ENCODE data around the gene FASN.
"Not testable (repeated sequence)": the region's sequence is repeated elsewhere in the genome, so short reads cannot be mapped to it uniquely, and the experiment has no call there.

FASN gene

GRCh38 chr17:82098169-82098938, at the start of gene FASN:
TSS of gene FASN (minus strand) at chr17:82098236. CDS start at chr17:82096445, 1,791 bp downstream.
- peaks cover 0 to 24% of the 10 kb centered on the region in 2 donors for H3K36me3 ChIP-seq (ENCODE audit: control insufficient read depth in 1 of 2, insufficient read depth in 2 of 2, low read length in 2 of 2)
- H3K4me1 ChIP-seq (ENCODE audit: control insufficient read depth in 1 of 2, insufficient read depth in 2 of 2, low read length in 2 of 2): peaks cover 27 to 28% of the 10 kb centered on the region in 2 donors
- H3K9ac ChIP-seq (ENCODE audit: low read depth in 1 of 2, low read length in 2 of 2): peak within 1 kb of the TSS; percentile 68 to 76

DNA sequence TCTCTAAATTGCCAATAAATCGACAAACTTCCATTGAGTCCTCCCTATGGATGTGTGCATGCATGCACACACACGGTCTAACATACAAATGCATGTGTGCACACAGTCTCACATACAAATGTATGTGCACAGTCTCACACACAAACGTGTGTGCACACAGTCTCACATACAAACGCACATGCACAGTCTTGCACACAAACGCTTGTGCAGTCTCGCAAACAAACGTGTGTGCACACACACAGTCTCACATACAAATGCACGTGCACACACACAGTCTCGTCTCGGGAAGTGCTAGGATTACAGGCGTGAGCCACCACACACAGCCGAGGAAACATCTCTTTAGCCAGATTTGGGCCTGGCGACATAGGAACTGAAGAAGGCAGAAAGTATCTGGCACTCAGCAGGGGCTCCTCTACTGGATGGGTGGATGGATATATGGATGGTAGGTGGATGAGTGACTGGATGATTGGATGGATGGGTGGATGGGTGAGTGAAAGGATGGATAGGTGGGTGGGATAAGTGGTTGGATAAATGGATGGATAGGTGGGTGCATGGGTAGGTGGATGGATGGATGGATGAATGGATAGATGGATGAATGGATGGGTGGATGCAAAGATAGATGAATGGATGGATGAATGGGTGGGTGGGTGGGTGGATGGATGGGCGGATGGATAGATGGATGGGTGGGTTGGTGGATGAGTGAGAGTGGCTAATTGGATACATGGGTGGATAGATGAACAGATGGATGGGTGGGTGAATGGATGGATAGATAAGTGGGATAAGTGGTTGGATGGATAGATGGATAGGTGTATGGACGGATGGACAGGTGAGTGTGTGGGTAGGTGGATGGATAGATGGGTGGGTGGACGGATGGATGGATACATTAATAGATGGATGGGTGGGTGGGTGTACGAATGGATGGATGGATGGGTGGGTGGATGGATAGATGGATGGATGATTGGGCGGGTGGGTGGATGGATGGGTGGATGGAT, 48.9 kb upstream of the FASN start:
- H3K27me3 ChIP-seq (ENCODE audit: control insufficient read depth in 1 of 2, insufficient read depth in 2 of 2, low read length in 2 of 2): no peaks in the 10 kb centered on the region
- no peak overlapping the region for H3K9ac ChIP-seq (ENCODE audit: low read depth in 1 of 2, low read length in 2 of 2)
- H3K9me3 ChIP-seq (ENCODE audit: control insufficient read depth in 1 of 2, low read length in 2 of 2): no peaks in the 10 kb centered on the region
- no peak overlapping the region for H3K27ac ChIP-seq (ENCODE audit: low read depth, low read length)
- H3K4me3 ChIP-seq (ENCODE audit: low read depth in 1 of 2, low read length in 2 of 2): no peak overlapping the region
- peaks cover 0 to 7% of the 10 kb centered on the region in 2 donors for H3K36me3 ChIP-seq (ENCODE audit: control insufficient read depth in 1 of 2, insufficient read depth in 2 of 2, low read length in 2 of 2)
- no peaks in the 10 kb centered on the region for H3K4me1 ChIP-seq (ENCODE audit: control insufficient read depth in 1 of 2, insufficient read depth in 2 of 2, low read length in 2 of 2)

More at GRCh38 chr17:82098169-82098938, at the start of gene FASN:
- H3K27ac ChIP-seq (ENCODE audit: low read depth, low read length): peak within 1 kb of the TSS; percentile 97
- no peaks in the 10 kb centered on the region for H3K27me3 ChIP-seq (ENCODE audit: control insufficient read depth in 1 of 2, insufficient read depth in 2 of 2, low read length in 2 of 2)
- H3K4me3 ChIP-seq (ENCODE audit: low read depth in 1 of 2, low read length in 2 of 2): peak within 1 kb of the TSS; percentile 63 to 77
- H3K9me3 ChIP-seq (ENCODE audit: control insufficient read depth in 1 of 2, low read length in 2 of 2): no peaks in the 10 kb centered on the region

- Histone ChIP-seq H3K9ac (ENCODE audit: low read depth in 1 of 2, low read length in 2 of 2) (no peak overlapping the region), H3K27ac (ENCODE audit: low read depth, low read length) (no peak overlapping the region), H3K4me3 (ENCODE audit: low read depth in 1 of 2, low read length in 2 of 2) (no peak overlapping the region), H3K9me3 (ENCODE audit: control insufficient read depth in 1 of 2, low read length in 2 of 2) (no peaks in the 10 kb centered on the region), H3K36me3 (ENCODE audit: control insufficient read depth in 1 of 2, insufficient read depth in 2 of 2, low read length in 2 of 2) (peaks cover 0 to 7% of the 10 kb centered on the region in 2 donors), H3K27me3 (ENCODE audit: control insufficient read depth in 1 of 2, insufficient read depth in 2 of 2, low read length in 2 of 2) (no peaks in the 10 kb centered on the region), H3K4me1 (ENCODE audit: control insufficient read depth in 1 of 2, insufficient read depth in 2 of 2, low read length in 2 of 2) (no peaks in the 10 kb centered on the region)
These were observed 47.6 kb upstream of the FASN start for GRCh38 chr17:82145550-82146155.

DNA sequence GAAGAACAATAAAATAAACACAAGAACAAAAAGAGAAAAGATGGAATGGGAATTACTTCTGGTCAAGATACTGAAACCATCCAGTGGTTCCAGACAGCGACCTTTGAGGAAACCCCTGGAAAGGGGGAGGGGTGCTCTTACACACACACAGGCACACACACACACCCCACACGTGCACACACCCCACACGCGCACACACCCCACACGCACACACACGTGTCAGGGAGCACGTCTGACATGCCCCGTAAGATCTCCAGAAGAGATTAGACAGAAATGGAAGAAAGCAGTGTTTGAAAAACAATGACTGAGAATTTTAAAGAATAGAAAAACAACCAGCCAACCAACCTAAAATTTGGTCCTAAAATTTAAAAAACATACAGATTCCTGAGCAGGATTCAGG, 45.3 kb upstream of the FASN start:
- no peak overlapping the region for H3K4me3 ChIP-seq (ENCODE audit: low read depth in 1 of 2, low read length in 2 of 2)
- no peaks in the 10 kb centered on the region for H3K27me3 ChIP-seq (ENCODE audit: control insufficient read depth in 1 of 2, insufficient read depth in 2 of 2, low read length in 2 of 2)
- H3K4me1 ChIP-seq (ENCODE audit: control insufficient read depth in 1 of 2, insufficient read depth in 2 of 2, low read length in 2 of 2): no peaks in the 10 kb centered on the region
- no peak overlapping the region for H3K27ac ChIP-seq (ENCODE audit: low read depth, low read length)
- H3K36me3 ChIP-seq (ENCODE audit: control insufficient read depth in 1 of 2, insufficient read depth in 2 of 2, low read length in 2 of 2): peaks cover 0 to 3% of the 10 kb centered on the region in 2 donors
- H3K9ac ChIP-seq (ENCODE audit: low read depth in 1 of 2, low read length in 2 of 2): no peak overlapping the region
- no peaks in the 10 kb centered on the region for H3K9me3 ChIP-seq (ENCODE audit: control insufficient read depth in 1 of 2, low read length in 2 of 2)

DNA sequence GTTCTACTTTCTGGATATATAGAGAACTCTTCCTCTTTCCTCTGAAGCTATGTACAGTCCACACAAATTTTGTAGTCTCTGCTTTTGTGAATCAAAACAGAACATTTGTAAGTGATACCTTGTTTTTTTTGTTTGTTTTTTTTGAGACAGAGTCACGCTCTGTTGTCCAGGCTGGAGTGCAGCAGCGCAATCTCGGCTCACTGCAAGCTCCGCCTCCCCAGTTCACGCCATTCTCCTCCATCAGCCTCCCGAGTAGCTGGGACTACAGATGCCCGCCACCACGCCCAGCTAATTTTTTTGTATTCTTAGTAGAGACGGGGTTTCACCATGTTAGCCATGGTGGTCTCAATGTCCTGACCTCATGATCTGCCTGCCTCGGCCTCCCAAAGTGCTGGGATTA, 41.9 kb upstream of the FASN start:
- not testable (repeated sequence) for H3K27me3 ChIP-seq (ENCODE audit: control insufficient read depth in 1 of 2, insufficient read depth in 2 of 2, low read length in 2 of 2); H3K4me1 ChIP-seq (ENCODE audit: control insufficient read depth in 1 of 2, insufficient read depth in 2 of 2, low read length in 2 of 2); H3K4me3 ChIP-seq (ENCODE audit: low read depth in 1 of 2, low read length in 2 of 2); H3K27ac ChIP-seq (ENCODE audit: low read depth, low read length); H3K36me3 ChIP-seq (ENCODE audit: control insufficient read depth in 1 of 2, insufficient read depth in 2 of 2, low read length in 2 of 2); H3K9me3 ChIP-seq (ENCODE audit: control insufficient read depth in 1 of 2, low read length in 2 of 2); H3K9ac ChIP-seq (ENCODE audit: low read depth in 1 of 2, low read length in 2 of 2)

DNA sequence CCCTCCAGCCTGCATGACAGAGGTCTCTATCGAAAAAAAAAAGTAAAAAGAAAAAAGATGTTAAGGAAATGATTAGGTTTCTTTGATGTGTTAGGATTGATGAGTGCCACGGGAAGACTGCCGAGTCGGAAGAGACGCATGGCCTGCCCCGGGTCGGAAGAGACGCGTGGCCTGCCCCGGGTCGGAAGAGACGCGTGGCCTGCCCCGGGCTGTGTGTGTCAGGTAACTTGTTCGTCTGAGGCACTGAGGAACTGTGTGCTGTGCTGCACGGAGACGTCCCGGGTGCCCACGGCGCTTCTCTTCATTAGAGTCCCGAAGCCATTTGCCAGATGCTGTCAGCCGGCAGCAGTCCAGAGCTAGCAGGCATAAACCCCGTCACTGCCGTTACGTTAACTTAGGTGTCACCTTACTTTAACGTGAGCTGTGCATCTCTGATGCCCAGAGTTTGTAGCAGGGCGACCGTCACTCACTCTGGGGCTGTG, 40.5 kb upstream of the FASN start:
- H3K4me3 ChIP-seq (ENCODE audit: low read depth in 1 of 2, low read length in 2 of 2): no peak overlapping the region
- no peaks in the 10 kb centered on the region for H3K9me3 ChIP-seq (ENCODE audit: control insufficient read depth in 1 of 2, low read length in 2 of 2)
- no peak overlapping the region for H3K9ac ChIP-seq (ENCODE audit: low read depth in 1 of 2, low read length in 2 of 2)
- no peaks in the 10 kb centered on the region for H3K4me1 ChIP-seq (ENCODE audit: control insufficient read depth in 1 of 2, insufficient read depth in 2 of 2, low read length in 2 of 2)
- no peaks in the 10 kb centered on the region for H3K36me3 ChIP-seq (ENCODE audit: control insufficient read depth in 1 of 2, insufficient read depth in 2 of 2, low read length in 2 of 2)
- H3K27ac ChIP-seq (ENCODE audit: low read depth, low read length): no peak overlapping the region
- H3K27me3 ChIP-seq (ENCODE audit: control insufficient read depth in 1 of 2, insufficient read depth in 2 of 2, low read length in 2 of 2): no peaks in the 10 kb centered on the region

DNA sequence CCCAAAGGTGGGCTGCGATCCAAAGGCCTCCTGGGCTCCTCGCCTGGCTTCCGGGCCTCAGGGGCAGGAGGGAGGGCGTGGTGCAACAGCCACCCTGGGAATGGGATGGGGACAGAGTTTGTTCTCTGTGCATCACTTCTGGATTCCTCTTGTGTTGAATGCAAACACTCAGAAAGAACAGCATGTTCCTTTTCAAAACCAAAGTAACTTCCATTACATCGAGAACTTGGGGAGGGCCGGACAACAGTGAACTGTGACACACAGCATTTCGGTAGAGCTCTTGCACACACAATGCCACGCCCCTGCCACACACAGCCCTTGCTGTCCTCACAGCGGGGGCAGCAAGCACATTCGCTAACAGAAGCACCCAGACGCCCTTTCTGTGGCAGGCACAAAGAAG, 36.1 kb upstream of the FASN start:
- Histone ChIP-seq H3K9ac (ENCODE audit: low read depth in 1 of 2, low read length in 2 of 2) (no peak overlapping the region), H3K27me3 (ENCODE audit: control insufficient read depth in 1 of 2, insufficient read depth in 2 of 2, low read length in 2 of 2) (no peaks in the 10 kb centered on the region), H3K9me3 (ENCODE audit: control insufficient read depth in 1 of 2, low read length in 2 of 2) (no peaks in the 10 kb centered on the region), H3K4me1 (ENCODE audit: control insufficient read depth in 1 of 2, insufficient read depth in 2 of 2, low read length in 2 of 2) (no peaks in the 10 kb centered on the region), H3K4me3 (ENCODE audit: low read depth in 1 of 2, low read length in 2 of 2) (no peak overlapping the region), H3K27ac (ENCODE audit: low read depth, low read length) (no peak overlapping the region), H3K36me3 (ENCODE audit: control insufficient read depth in 1 of 2, insufficient read depth in 2 of 2, low read length in 2 of 2) (no peaks in the 10 kb centered on the region)

- H3K36me3 ChIP-seq (ENCODE audit: control insufficient read depth in 1 of 2, insufficient read depth in 2 of 2, low read length in 2 of 2); H3K9me3 ChIP-seq (ENCODE audit: control insufficient read depth in 1 of 2, low read length in 2 of 2); H3K27me3 ChIP-seq (ENCODE audit: control insufficient read depth in 1 of 2, insufficient read depth in 2 of 2, low read length in 2 of 2); H3K4me3 ChIP-seq (ENCODE audit: low read depth in 1 of 2, low read length in 2 of 2); H3K27ac ChIP-seq (ENCODE audit: low read depth, low read length); H3K9ac ChIP-seq (ENCODE audit: low read depth in 1 of 2, low read length in 2 of 2); H3K4me1 ChIP-seq (ENCODE audit: control insufficient read depth in 1 of 2, insufficient read depth in 2 of 2, low read length in 2 of 2): not testable (repeated sequence)
These were observed 35.3 kb upstream of the FASN start for GRCh38 chr17:82133166-82133953.

- H3K9me3 ChIP-seq (ENCODE audit: control insufficient read depth in 1 of 2, low read length in 2 of 2): no peaks in the 10 kb centered on the region
- no peaks in the 10 kb centered on the region for H3K4me1 ChIP-seq (ENCODE audit: control insufficient read depth in 1 of 2, insufficient read depth in 2 of 2, low read length in 2 of 2)
- no peak overlapping the region for H3K4me3 ChIP-seq (ENCODE audit: low read depth in 1 of 2, low read length in 2 of 2)
- no peak overlapping the region for H3K9ac ChIP-seq (ENCODE audit: low read depth in 1 of 2, low read length in 2 of 2)
- H3K27me3 ChIP-seq (ENCODE audit: control insufficient read depth in 1 of 2, insufficient read depth in 2 of 2, low read length in 2 of 2): no peaks in the 10 kb centered on the region
- peaks cover 0 to 2% of the 10 kb centered on the region in 2 donors for H3K36me3 ChIP-seq (ENCODE audit: control insufficient read depth in 1 of 2, insufficient read depth in 2 of 2, low read length in 2 of 2)
- H3K27ac ChIP-seq (ENCODE audit: low read depth, low read length): no peak overlapping the region
These were observed 31.1 kb upstream of the FASN start for GRCh38 chr17:82129095-82129494.

All from duodenal mucosa (tissue), 2 donors.